ENCODE measurements around the gene FHOD3. TPM values are rescaled to one million over a fixed set of nuclear protein-coding genes. Genes with fewer than 3 reads are reported as not detected.

FHOD3 gene
- total and polyA plus RNA-seq, 2 of the 4 experiments (the other 2 are of a cell fraction): 14.6 to 16.0 TPM

GRCh38 chr18:36522509-36522908 is 225.0 kb downstream of the FHOD3 start:
- dilution Hi-C loops (cut with HindIII; ENCODE audit: low sequenced_read_pairs, unreplicated experiment): no loop called here
- CTCF ChIA-PET: no interaction called here

More at GRCh38 chr18:36522509-36522908, 225.0 kb downstream of the FHOD3 start:
- Histone ChIP-seq H3K4ac (ENCODE audit: low read depth, low read length) (no peak overlapping the region), H3K4me1 (ENCODE audit: control insufficient read depth, insufficient read depth, low read length) (peaks cover 14% of the 10 kb centered on the region), H3K14ac (replicated peaks; ENCODE audit: low read depth, low read length) (no peak overlapping the region), H3K27ac (ENCODE audit: insufficient read depth, low read length) (no peak overlapping the region), H3K9me1 (ENCODE audit: insufficient read depth, low read length) (peaks cover 21% of the 10 kb centered on the region), H3K9me3 (ENCODE audit: control insufficient read depth, insufficient read depth, low read length) (no peaks in the 10 kb centered on the region), H2AFZ (replicated peaks; ENCODE audit: low read length, poor library complexity) (no peak overlapping the region), H2BK120ac (ENCODE audit: low read depth, low read length) (no peak overlapping the region), H2AK9ac (replicated peaks; ENCODE audit: low read depth, low read length, poor library complexity) (no peak overlapping the region), H4K8ac (ENCODE audit: low read depth in 2 of 2, low read length in 2 of 2) (no peak overlapping the region), H3K18ac (ENCODE audit: low read depth, low read length) (no peak overlapping the region), H4K20me1 (ENCODE audit: insufficient read depth, low read length) (peaks cover 3% of the 10 kb centered on the region; the same call in 1 of the 2 replicates), H3K27me3 (ENCODE audit: control insufficient read depth, insufficient read depth, low read length) (no peaks in the 10 kb centered on the region), H2BK15ac (ENCODE audit: low read depth, low read length) (no peak overlapping the region), H3K23ac (ENCODE audit: low read depth, low read length) (no peak overlapping the region), H3K56ac (ENCODE audit: extremely low read depth, insufficient read depth, low read length) (no peak overlapping the region), H3K4me3 (ENCODE audit: insufficient read depth, low read depth, low read length) (no peak overlapping the region), H2BK20ac (ENCODE audit: low read depth, low read length) (no peak overlapping the region), H4K5ac (ENCODE audit: low read depth, low read length) (no peak overlapping the region), H3K36me3 (ENCODE audit: control insufficient read depth, insufficient read depth, low read length) (no peaks in the 10 kb centered on the region), H4K91ac (ENCODE audit: insufficient read depth, low read depth, low read length) (no peak overlapping the region), H3K79me1 (ENCODE audit: low read depth in 1 of 2, low read length in 2 of 2) (peaks cover 0 to 11% of the 10 kb centered on the region in 2 experiments; a peak in 1 of 4 replicates), H2BK5ac (ENCODE audit: low read depth, low read length, poor library complexity, severe bottlenecking) (no peak overlapping the region), H2AK5ac (ENCODE audit: low read depth, low read length) (no peak overlapping the region), H3K4me2 (ENCODE audit: low read depth, low read length) (no peak overlapping the region), H3K9ac (ENCODE audit: low read depth, low read length) (no peak overlapping the region)
- intact Hi-C loops (cut with micrococcal nuclease) (no loop called here), in situ Hi-C loops (cut with MboI; ENCODE audit: low sequenced_read_pairs) (no loop called here)
- DNase-seq (no peak), ATAC-seq (ENCODE audit: low read depth) (no peak)
- BruUV-seq (replicated peaks): no TSS peak
- POLR2A ChIA-PET (ENCODE audit: unreplicated experiment): no interaction called here
- TF ChIP-seq CHD1 (IDR thresholded peaks at IDR 0.05; ENCODE audit: low read depth, low read length) (no peak), CEBPB (IDR thresholded peaks at IDR 0.05; ENCODE audit: low read depth, low read length) (no peak), RAD21 (IDR thresholded peaks at IDR 0.05; ENCODE audit: low read length) (no peak), SMC3 (IDR thresholded peaks at IDR 0.05; ENCODE audit: low read depth, low read length) (no peak), POLR2A (IDR thresholded peaks at IDR 0.05; ENCODE audit: low read depth, low read length) (no peak), ELK1 (IDR thresholded peaks at IDR 0.05; ENCODE audit: borderline replicate concordance, low read depth, low read length) (no peak), MAFK (IDR thresholded peaks at IDR 0.05; ENCODE audit: low read depth, low read length) (no peak), NFE2L2 (IDR thresholded peaks at IDR 0.05; ENCODE audit: low read depth, low read length) (no peak), MAZ (IDR thresholded peaks at IDR 0.05; ENCODE audit: borderline replicate concordance, low read depth, low read length) (no peak), BHLHE40 (IDR thresholded peaks at IDR 0.05; ENCODE audit: low read depth, low read length) (no peak), CTCF (conservative IDR thresholded peaks at IDR 0.05; ENCODE audit: low read depth, low read length) (no peak), RFX5 (IDR thresholded peaks at IDR 0.05; ENCODE audit: low read depth, low read length) (no peak), FOS (IDR thresholded peaks at IDR 0.05; ENCODE audit: low read depth, low read length) (no peak), RCOR1 (IDR thresholded peaks at IDR 0.05; ENCODE audit: insufficient replicate concordance, low read length) (no peak), MXI1 (IDR thresholded peaks at IDR 0.05; ENCODE audit: borderline replicate concordance, low read depth, low read length) (no peak)
- TF ChIP-seq, protein P1, sequence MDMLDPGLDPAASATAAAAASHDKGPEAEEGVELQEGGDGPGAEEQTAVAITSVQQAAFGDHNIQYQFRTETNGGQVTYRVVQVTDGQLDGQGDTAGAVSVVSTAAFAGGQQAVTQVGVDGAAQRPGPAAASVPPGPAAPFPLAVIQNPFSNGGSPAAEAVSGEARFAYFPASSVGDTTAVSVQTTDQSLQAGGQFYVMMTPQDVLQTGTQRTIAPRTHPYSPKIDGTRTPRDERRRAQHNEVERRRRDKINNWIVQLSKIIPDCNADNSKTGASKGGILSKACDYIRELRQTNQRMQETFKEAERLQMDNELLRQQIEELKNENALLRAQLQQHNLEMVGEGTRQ (IDR thresholded peaks at IDR 0.05; ENCODE audit: low read depth, low read length): no peak
- WGBS, 2 experiments (ENCODE audit: extremely low coverage in 2 of 2, insufficient read length in 1 of 2): 100% methylated on average over 1 of the region's 1 CpG; no CpG with 5 or more reads in 1 of the 2 experiments

All from IMR-90 (cell line).